ENCODE measurements around the gene CNTRL. TPM values are rescaled to one million over a fixed set of nuclear protein-coding genes. Genes with fewer than 3 reads are reported as not detected.
A peak's percentile ranks its signal among the peaks of the same experiment; 100 is the strongest.

CNTRL gene
- total RNA-seq, 4 donors from 2014 or later: 23.5 to 31.5 (median 29.6) TPM

DNA sequence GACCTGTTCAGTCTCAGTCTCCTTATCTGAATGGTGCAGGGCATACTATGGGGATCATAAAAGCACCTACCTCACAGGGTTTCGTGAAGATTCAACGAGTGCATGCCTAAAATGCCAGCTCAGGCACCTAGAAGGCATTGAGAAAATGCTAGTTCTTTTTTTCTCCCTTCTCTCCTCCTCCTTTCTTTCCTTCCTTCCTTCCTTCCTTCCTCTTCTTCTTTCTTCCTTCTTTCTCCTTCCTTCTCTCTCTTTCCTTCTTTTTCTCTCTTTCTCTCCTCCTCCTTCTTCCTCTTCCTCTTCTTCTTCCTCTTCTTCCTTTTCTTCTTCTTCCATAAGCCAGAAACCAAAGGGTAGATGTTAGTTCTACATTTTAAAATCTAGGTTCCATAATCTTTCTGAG lies 139.2 kb downstream of the CNTRL start:
- Histone ChIP-seq H3K4me3 (no peak overlapping the region), H3K4me1 (no peaks in the 10 kb centered on the region), H3K9me3 (no peaks in the 10 kb centered on the region), H3K36me3 (no peaks in the 10 kb centered on the region), H3K27ac (peak overlapping the region in 1 of 2 donors; percentile 50), H3K27me3 (no peaks in the 10 kb centered on the region)
- intact Hi-C loops (cut with DNase I; ENCODE audit: low total_unique reads): loop anchor here (5.0 kb wide), 1 partner anchor 183 kb away; no protein-coding TSS in a partner anchor
- DNase-seq: no peak
- TF ChIP-seq POLR2A (IDR thresholded peaks at IDR 0.05): no peak
- TF ChIP-seq, protein P1, sequence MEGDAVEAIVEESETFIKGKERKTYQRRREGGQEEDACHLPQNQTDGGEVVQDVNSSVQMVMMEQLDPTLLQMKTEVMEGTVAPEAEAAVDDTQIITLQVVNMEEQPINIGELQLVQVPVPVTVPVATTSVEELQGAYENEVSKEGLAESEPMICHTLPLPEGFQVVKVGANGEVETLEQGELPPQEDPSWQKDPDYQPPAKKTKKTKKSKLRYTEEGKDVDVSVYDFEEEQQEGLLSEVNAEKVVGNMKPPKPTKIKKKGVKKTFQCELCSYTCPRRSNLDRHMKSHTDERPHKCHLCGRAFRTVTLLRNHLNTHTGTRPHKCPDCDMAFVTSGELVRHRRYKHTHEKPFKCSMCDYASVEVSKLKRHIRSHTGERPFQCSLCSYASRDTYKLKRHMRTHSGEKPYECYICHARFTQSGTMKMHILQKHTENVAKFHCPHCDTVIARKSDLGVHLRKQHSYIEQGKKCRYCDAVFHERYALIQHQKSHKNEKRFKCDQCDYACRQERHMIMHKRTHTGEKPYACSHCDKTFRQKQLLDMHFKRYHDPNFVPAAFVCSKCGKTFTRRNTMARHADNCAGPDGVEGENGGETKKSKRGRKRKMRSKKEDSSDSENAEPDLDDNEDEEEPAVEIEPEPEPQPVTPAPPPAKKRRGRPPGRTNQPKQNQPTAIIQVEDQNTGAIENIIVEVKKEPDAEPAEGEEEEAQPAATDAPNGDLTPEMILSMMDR (IDR thresholded peaks at IDR 0.05): no peak

DNA sequence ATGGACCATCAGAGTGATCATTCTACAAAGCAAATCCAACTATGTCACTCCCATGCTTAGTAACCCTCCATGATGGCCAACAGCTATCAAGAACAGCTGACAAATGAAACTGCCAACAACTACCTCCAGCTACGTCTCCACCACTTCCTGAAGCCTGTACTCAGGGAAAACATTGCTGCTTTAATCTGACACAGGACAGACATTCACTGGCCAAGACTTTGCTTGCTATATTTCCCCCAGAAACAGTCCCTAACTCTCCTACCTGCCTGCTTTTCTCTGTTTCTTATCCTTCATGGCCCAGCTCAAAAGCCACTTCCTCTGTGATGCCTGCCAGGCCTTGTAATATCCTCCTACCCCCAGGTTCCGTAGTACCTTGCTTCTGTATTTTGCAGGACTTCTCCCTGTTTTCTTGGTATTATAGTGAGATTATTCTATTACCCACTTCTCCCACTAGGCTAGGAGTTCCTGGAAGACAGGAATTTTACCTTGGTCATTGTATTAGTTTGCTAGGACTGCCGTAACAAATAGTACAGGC lies 141.6 kb downstream of the CNTRL start:
- intact Hi-C loops (cut with DNase I; ENCODE audit: low total_unique reads): no loop called here
- no peaks in the 10 kb centered on the region for H3K36me3 ChIP-seq
- no peak overlapping the region for H3K27ac ChIP-seq
- H3K9me3 ChIP-seq: no peaks in the 10 kb centered on the region
- DNase-seq: no peak
- no peak overlapping the region for H3K4me3 ChIP-seq
- TF ChIP-seq POLR2A (IDR thresholded peaks at IDR 0.05): no peak
- TF ChIP-seq, protein P1 (IDR thresholded peaks at IDR 0.05): no peak
- H3K27me3 ChIP-seq: no peaks in the 10 kb centered on the region
- no peaks in the 10 kb centered on the region for H3K4me1 ChIP-seq

DNA sequence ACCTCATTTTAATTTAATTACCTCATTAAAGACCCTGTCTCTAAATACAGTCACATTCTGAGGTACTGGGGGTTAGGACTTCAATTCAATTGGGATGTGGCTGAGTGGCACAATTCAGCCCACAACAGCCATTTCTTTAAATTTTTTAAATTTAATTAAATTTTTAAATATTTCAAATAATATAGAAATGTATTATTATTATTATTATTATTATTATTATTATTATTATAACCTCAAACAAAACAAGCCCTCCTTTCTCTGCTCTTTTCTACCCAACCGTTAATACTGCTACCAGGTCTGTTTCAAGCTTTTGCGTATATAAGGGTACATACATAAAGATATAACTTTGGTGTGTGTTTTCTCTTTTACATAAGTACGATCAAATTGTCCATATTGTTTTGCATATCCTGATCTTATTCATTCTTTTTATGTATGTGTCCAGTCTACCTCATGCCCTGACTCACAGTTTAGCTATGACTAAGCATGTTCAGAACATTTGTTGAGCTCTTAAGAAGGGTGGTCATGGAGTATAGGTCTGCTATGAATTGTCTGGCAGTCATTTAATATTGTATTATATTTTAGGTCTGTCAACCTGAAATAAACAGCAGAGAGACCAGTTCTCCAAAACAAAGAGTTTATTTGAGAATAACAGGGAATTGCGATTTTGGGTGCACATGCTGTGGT lies 143.0 kb downstream of the CNTRL start:
- no peak overlapping the region for H3K4me3 ChIP-seq
- H3K9me3 ChIP-seq: no peaks in the 10 kb centered on the region
- intact Hi-C loops (cut with DNase I; ENCODE audit: low total_unique reads): no loop called here
- no peaks in the 10 kb centered on the region for H3K4me1 ChIP-seq
- H3K27me3 ChIP-seq: no peaks in the 10 kb centered on the region
- no peak overlapping the region for H3K27ac ChIP-seq
- no peak for TF ChIP-seq POLR2A (IDR thresholded peaks at IDR 0.05)
- TF ChIP-seq, protein P1 (IDR thresholded peaks at IDR 0.05): no peak
- H3K36me3 ChIP-seq: no peaks in the 10 kb centered on the region
- no peak for DNase-seq

DNA sequence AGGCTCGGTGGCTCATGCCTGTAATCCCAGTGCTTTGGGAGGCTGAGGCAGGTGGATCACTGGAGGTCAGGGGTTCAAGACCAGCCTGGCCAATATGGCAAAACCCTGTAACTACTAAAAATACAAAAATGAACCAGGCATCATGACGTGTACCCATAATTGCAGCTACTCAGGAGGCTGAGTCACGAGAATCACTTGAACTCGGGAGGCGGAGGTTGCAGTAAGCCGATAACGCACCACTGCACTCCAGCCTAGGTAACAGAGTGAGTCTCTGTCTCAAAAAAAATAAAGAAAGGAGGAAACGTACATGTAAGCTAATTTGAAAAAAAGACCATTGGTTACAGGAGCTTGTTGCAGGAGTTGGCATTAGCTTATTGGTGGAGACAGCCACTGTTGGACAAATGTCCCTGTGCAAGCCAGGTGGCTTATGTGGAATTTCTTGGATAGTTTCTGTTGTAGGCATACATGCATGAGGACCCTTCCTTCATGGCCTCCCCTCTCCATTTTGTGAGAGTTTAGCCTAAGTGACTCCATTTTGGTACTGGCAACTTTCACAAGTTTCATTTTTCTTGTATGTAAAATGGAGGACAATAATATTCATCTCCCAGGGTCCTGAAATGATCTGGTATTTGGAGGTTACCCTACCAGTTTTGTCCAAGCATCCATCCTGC lies 143.7 kb downstream of the CNTRL start:
- H3K36me3 ChIP-seq: no peaks in the 10 kb centered on the region
- TF ChIP-seq POLR2A (IDR thresholded peaks at IDR 0.05): no peak
- TF ChIP-seq, protein P1 (IDR thresholded peaks at IDR 0.05): no peak
- H3K9me3 ChIP-seq: no peaks in the 10 kb centered on the region
- intact Hi-C loops (cut with DNase I; ENCODE audit: low total_unique reads): no loop called here
- no peak for DNase-seq
- H3K4me1 ChIP-seq: no peaks in the 10 kb centered on the region
- H3K27ac ChIP-seq: no peak overlapping the region
- no peak overlapping the region for H3K4me3 ChIP-seq
- H3K27me3 ChIP-seq: no peaks in the 10 kb centered on the region

DNA sequence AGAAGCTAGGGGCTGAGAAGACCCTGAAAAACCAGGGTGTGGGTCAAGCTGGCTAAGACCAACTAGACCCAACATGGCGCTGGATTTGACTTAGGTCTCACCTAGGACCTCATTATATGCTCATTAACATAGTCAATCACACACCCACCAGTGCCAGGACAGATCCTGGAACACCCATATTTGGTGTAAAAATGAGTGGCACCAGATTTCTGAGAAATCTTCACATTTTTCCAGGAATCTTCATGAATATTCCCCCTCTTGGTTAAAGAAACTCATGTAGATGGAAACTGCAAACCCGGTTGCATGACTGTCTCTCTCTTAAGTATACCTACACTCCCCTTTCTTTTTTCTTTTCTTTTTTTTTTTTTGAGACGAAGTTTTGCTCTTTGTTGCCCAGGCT lies 144.8 kb downstream of the CNTRL start:
- H3K27me3 ChIP-seq: no peaks in the 10 kb centered on the region
- intact Hi-C loops (cut with DNase I; ENCODE audit: low total_unique reads): no loop called here
- DNase-seq: no peak
- no peaks in the 10 kb centered on the region for H3K9me3 ChIP-seq
- no peak overlapping the region for H3K4me3 ChIP-seq
- no peak overlapping the region for H3K27ac ChIP-seq
- H3K4me1 ChIP-seq: no peaks in the 10 kb centered on the region
- H3K36me3 ChIP-seq: no peaks in the 10 kb centered on the region
- TF ChIP-seq, protein P1 (IDR thresholded peaks at IDR 0.05): no peak
- no peak for TF ChIP-seq POLR2A (IDR thresholded peaks at IDR 0.05)
